H1 (cell line): ENCODE results near the gene GAS7. TPM values are rescaled to one million over a fixed set of nuclear protein-coding genes. Genes with fewer than 3 reads are reported as not detected.

ENCODE experiments used
- CTCF ChIA-PET: fragments of 300-600 bp; sonication (Branson Sonifier 250); formaldehyde crosslinking; loops from one replicate; lab custom pipeline; 2021; ENCODE audit not compliant: partially characterized antibody; lab: Charles Lee
- POLR2A ChIA-PET: fragments of 300-600 bp; sonication (Branson Sonifier 250); formaldehyde crosslinking; loops from one replicate; lab custom pipeline; 2021; ENCODE audit warnings: inconsistent platforms; ENCODE audit not compliant: partially characterized antibody; lab: Charles Lee
- DNase-seq, 2 experiments: peaks; one replicate each; pipeline versions ENCODE4 v3.0.0 to v3.0.0-alpha.2; 2010 to 2022; ENCODE audit warnings: low spot score in 2 of 2, low read depth in 1 of 2, mixed read lengths in 1 of 2
- FAIRE-seq: peaks from 2 replicates; lab custom pipeline; 2011; peaks lifted over from hg19 to GRCh38; lab: Jason Lieb, UNC
- H2AFZ ChIP-seq: 2 replicates; pipeline ENCODE4 v1.8.1; 2012; ENCODE audit warnings: low read length, inconsistent platforms
- H2AK5ac ChIP-seq: 2 replicates; pipeline ENCODE4 v1.6.1; 2013; ENCODE audit warnings: low read depth, low read length
- H2BK120ac ChIP-seq: replicated peaks from 2 replicates; pipeline ENCODE3; 2013; ENCODE audit warnings: low read depth, low read length, inconsistent platforms
- H2BK12ac ChIP-seq: 2 replicates; pipeline ENCODE4 v1.6.1; 2013; ENCODE audit warnings: low read depth, low read length
- H2BK15ac ChIP-seq: 2 replicates; pipeline ENCODE4 v1.6.1; 2013; ENCODE audit warnings: low read length
- H2BK20ac ChIP-seq: 2 replicates; pipeline ENCODE4 v1.6.1; 2013; ENCODE audit warnings: low read length
- H2BK5ac ChIP-seq: 2 replicates; pipeline ENCODE4 v1.6.1; 2013; ENCODE audit warnings: low read depth, low read length
- H3K14ac ChIP-seq: 2 replicates; pipeline ENCODE4 v1.6.1; 2013; ENCODE audit warnings: inconsistent platforms; ENCODE audit not compliant: insufficient read length
- H3K18ac ChIP-seq: 2 replicates; pipeline ENCODE4 v1.6.1; 2013; ENCODE audit warnings: low read length; ENCODE audit errors: extremely low read depth
- H3K23ac ChIP-seq: 2 replicates; pipeline ENCODE4 v1.6.1; 2013; ENCODE audit warnings: inconsistent platforms; ENCODE audit not compliant: insufficient read length
- H3K23me2 ChIP-seq: 2 replicates; pipeline ENCODE4 v1.6.1; 2013; ENCODE audit warnings: low read depth, low read length
- H3K27ac ChIP-seq: 2 replicates; pipeline ENCODE4 v1.6.1; 2011; ENCODE audit warnings: low read depth, low read length, inconsistent platforms
- H3K27me3 ChIP-seq, 4 experiments: replicated peaks in 1 of 4; 1 replicate in 1 of 4; 2 replicates in 3 of 4; pipeline versions ENCODE4 v1.6.1 to v1.8.1; 2011 to 2013; ENCODE audit warnings: low read length in 3 of 4, mild to moderate bottlenecking in 3 of 4, inconsistent platforms in 2 of 4, mixed read lengths in 2 of 4, moderate library complexity in 1 of 4; ENCODE audit not compliant: control insufficient read depth in 3 of 4, insufficient read depth in 3 of 4; ENCODE audit errors: extremely low read depth in 1 of 4
- H3K36me3 ChIP-seq, 4 experiments: 2 replicates each; pipeline versions ENCODE4 v1.6.1 to v1.8.1; 2011 to 2013; ENCODE audit warnings: mild to moderate bottlenecking in 4 of 4, low read length in 3 of 4, moderate library complexity in 2 of 4, control low read depth in 1 of 4, inconsistent platforms in 1 of 4; ENCODE audit not compliant: insufficient read depth in 4 of 4, control insufficient read depth in 2 of 4
- H3K4ac ChIP-seq: replicated peaks from 2 replicates; pipeline ENCODE3; 2013; ENCODE audit warnings: low read length, low read depth, mixed read lengths, inconsistent platforms; ENCODE audit not compliant: insufficient read length
- H3K4me1 ChIP-seq, 4 experiments: replicated peaks in 1 of 4; 1 replicate in 1 of 4; 2 replicates in 3 of 4; pipeline versions ENCODE4 v1.6.1 to v1.8.1; 2011 to 2013; ENCODE audit warnings: low read length in 3 of 4, inconsistent platforms in 2 of 4, mixed read lengths in 1 of 4; ENCODE audit not compliant: insufficient read depth in 4 of 4, control insufficient read depth in 3 of 4
- H3K4me2 ChIP-seq, 2 experiments: 2 replicates each; pipeline versions ENCODE4 v1.6.1 to v1.8.1; 2011 to 2013; ENCODE audit warnings: low read depth in 2 of 2, low read length in 2 of 2, control low read depth in 1 of 2, inconsistent platforms in 1 of 2, mild to moderate bottlenecking in 1 of 2; ENCODE audit not compliant: insufficient read depth in 1 of 2
- H3K4me3 ChIP-seq, 4 experiments: fragments of 200-600, 300-600 bp in 1 of 4; sonication (generic), shearing (Covaris generic), sonication (Bioruptor Twin) in 1 of 4; 2 replicates each; pipeline versions ENCODE4 v1.5.1 to v1.8.1; 2011 to 2016; ENCODE audit warnings: low read length in 4 of 4, low read depth in 3 of 4, control low read depth in 2 of 4, inconsistent platforms in 2 of 4, mild to moderate bottlenecking in 2 of 4, mixed read lengths in 1 of 4, moderate library complexity in 1 of 4; ENCODE audit not compliant: insufficient read depth in 2 of 4; ENCODE audit errors: extremely low read depth in 1 of 4
- H3K56ac ChIP-seq: replicated peaks from 2 replicates; pipeline ENCODE3; 2013; ENCODE audit warnings: low read depth, mild to moderate bottlenecking, mixed read lengths, low read length, inconsistent platforms; ENCODE audit not compliant: insufficient read length
- H3K79me1 ChIP-seq: 2 replicates; pipeline ENCODE4 v1.6.1; 2013; ENCODE audit warnings: low read depth, low read length, control low read depth
- H3K79me2 ChIP-seq, 2 experiments: 2 replicates each; pipeline versions ENCODE4 v1.6.1 to v1.8.1; 2012 to 2013; ENCODE audit warnings: low read length in 2 of 2, mild to moderate bottlenecking in 2 of 2, inconsistent platforms in 1 of 2; ENCODE audit not compliant: insufficient read depth in 2 of 2, control insufficient read depth in 1 of 2
- H3K9ac ChIP-seq, 4 experiments: replicated peaks in 1 of 4; 1 replicate in 1 of 4; 2 replicates in 3 of 4; pipeline versions ENCODE4 v1.6.1 to v1.8.1; 2011 to 2013; ENCODE audit warnings: low read depth in 3 of 4, low read length in 3 of 4, control low read depth in 2 of 4, mild to moderate bottlenecking in 2 of 4, moderate library complexity in 2 of 4, inconsistent platforms in 1 of 4; ENCODE audit errors: extremely low read depth in 1 of 4
- H3K9me3 ChIP-seq, 2 experiments: 2 replicates each; pipeline versions ENCODE4 v1.6.1 to v1.8.1; 2012 to 2013; ENCODE audit warnings: mild to moderate bottlenecking in 2 of 2, moderate library complexity in 2 of 2, control low read depth in 1 of 2, inconsistent platforms in 1 of 2, low read depth in 1 of 2, low read length in 1 of 2, mixed read lengths in 1 of 2; ENCODE audit not compliant: insufficient read depth in 2 of 2
- H4K20me1 ChIP-seq, 2 experiments: replicated peaks in 1 of 2; 2 replicates each; pipeline versions ENCODE3 to v1.8.1; 2011 to 2013; ENCODE audit warnings: inconsistent platforms in 2 of 2, low read length in 2 of 2, mild to moderate bottlenecking in 1 of 2; ENCODE audit not compliant: insufficient read depth in 2 of 2, control insufficient read depth in 1 of 2
- H4K5ac ChIP-seq: 2 replicates; pipeline ENCODE4 v1.6.1; 2013; ENCODE audit warnings: low read length, low read depth, mixed read lengths, inconsistent platforms; ENCODE audit not compliant: insufficient read length
- H4K8ac ChIP-seq: 2 replicates; pipeline ENCODE4 v1.8.0; 2013; ENCODE audit warnings: mild to moderate bottlenecking, moderate library complexity, low read length, inconsistent platforms; ENCODE audit not compliant: insufficient read depth; ENCODE audit errors: extremely low read depth
- H4K91ac ChIP-seq: replicated peaks from 2 replicates; pipeline ENCODE3; 2013; ENCODE audit warnings: low read length, mixed read lengths, inconsistent platforms; ENCODE audit not compliant: insufficient read length
- HDAC6 ChIP-seq: IDR thresholded peaks from one replicate; pipeline ENCODE4 v1.7.1; 2012; ENCODE audit warnings: low read depth, mild to moderate bottlenecking, inconsistent platforms, low read length, moderate library complexity
- KDM5A ChIP-seq: fragments of 200-600 bp; IDR thresholded peaks from 2 replicates; pipeline ENCODE4 v1.7.1; 2012; ENCODE audit warnings: mild to moderate bottlenecking, low read length, inconsistent platforms, mixed read lengths
- SP2 ChIP-seq: IDR thresholded peaks from 2 replicates; pipeline ENCODE4 v1.6.1; 2012; ENCODE audit warnings: mild to moderate bottlenecking, low read length, inconsistent platforms
- WGBS, 2 experiments: shearing (Covaris generic) in 1 of 2; methylation state at CpG; one replicate each; pipeline versions ENCODE4 v1.1.6 to v1.1.7; 2013 to 2015; ENCODE audit warnings: low lambda C conversion rate in 2 of 2, mixed read lengths in 2 of 2, inconsistent platforms in 1 of 2, low coverage in 1 of 2, missing lambda C conversion rate in 1 of 2; ENCODE audit not compliant: insufficient replicate concordance in 2 of 2, insufficient coverage in 1 of 2, insufficient read length in 1 of 2; ENCODE audit errors: extremely low coverage in 1 of 2, missing lambda C conversion rate in 1 of 2; 5-methylcytosine and 5-hydroxymethylcytosine counted together
- polyA plus RNA-seq, 7 experiments: library from polyadenylated mRNA; depleted of rRNA in 3 of 7; stranded (reverse) in 5 of 7; unstranded in 2 of 7; fragments of >200 nt in 5 of 7; fragments of 200-250 nt in 2 of 7; gene quantifications; 1 replicate in 5 of 7; 2 replicates in 1 of 7; 4 replicates in 1 of 7; pipeline versions ENCODE4 v1.2.1 to v1.2.3, GENCODE V29; 2011 to 2013; ENCODE audit warnings: missing spikeins in 2 of 7, mixed read lengths in 2 of 7
- total RNA-seq: library from RNA; stranded (reverse); fragmentation: NEBNext Ultra II Directional; extraction: Animal tissue kit (Norgen Biotek cat#: 25700); gene quantifications from 2 replicates; pipeline ENCODE4 v1.2.1, GENCODE V29; 2021

GAS7 gene
- total and polyA plus RNA-seq, 2 of the 8 experiments (the other 6 are each of a cell fraction or from before 2014, with no cell fraction given) = 5.0 to 14.5 TPM

DNA sequence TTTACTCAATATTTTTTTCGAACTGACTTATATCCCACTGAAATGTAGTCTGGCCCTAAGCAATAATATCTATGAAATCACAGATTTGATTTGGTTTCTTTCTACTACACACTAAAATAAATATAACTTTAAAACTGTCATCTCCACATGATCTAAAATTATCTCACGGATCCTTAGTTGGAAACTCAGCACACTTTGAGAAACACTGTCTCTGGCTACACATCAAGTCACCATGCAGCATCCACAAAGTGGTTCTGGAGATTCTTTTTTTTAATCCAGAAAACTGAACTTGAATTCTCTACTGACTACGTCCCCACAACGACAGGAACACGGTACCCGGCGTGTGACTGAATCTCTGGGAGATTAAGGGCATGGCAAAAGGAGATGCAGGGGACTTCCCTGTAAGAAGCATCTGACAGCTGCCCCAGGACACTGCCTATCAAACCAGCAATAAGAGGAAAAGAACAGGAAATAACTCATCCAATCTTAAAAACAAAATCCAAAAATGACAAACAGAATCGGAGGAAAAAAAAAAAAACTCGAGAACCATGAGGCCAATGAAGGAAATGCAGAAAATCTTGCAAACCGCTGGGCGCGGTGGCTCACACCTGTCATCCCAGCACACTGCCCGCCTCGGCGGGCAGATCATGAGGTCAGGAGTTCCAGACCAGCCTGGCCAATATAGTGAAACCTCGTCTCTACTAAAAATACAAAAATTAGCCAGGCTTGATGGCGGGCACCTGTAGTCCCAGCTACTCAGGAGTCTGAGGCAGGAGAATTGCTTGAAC, 152.3 kb downstream of the GAS7 start:
- Histone ChIP-seq H4K91ac (no peak overlapping the region), H3K23me2 (no peaks in the 10 kb centered on the region), H3K79me1 (no peaks in the 10 kb centered on the region), H3K18ac (no peak overlapping the region), H3K4me1 (peaks cover 0 to 7% (median 2%) of the 10 kb centered on the region in 4 experiments; a peak in 1 of 7 replicates), H3K14ac (no peak overlapping the region), H2BK15ac (no peak overlapping the region), H2BK20ac (no peak overlapping the region), H4K5ac (no peak overlapping the region), H2AFZ (no peak overlapping the region), H3K4ac (no peak overlapping the region), H3K56ac (no peak overlapping the region), H4K8ac (no peak overlapping the region), H3K79me2 (no peaks in the 10 kb centered on the region; a peak in 1 of 4 replicates), H3K36me3 (no peaks in the 10 kb centered on the region), H2BK12ac (no peak overlapping the region), H3K27ac (no peak overlapping the region), H4K20me1 (peaks cover 0 to 2% of the 10 kb centered on the region in 2 experiments), H3K4me3 (no peak overlapping the region), H3K4me2 (no peak overlapping the region), H3K23ac (no peak overlapping the region), H2BK5ac (no peak overlapping the region), H2BK120ac (no peak overlapping the region), H2AK5ac (no peak overlapping the region), H3K9me3 (no peaks in the 10 kb centered on the region), H3K9ac (no peak overlapping the region), H3K27me3 (no peaks in the 10 kb centered on the region)
- 90% methylated on average over 17 of the region's 17 CpGs; no CpG with 5 or more reads in 1 of the 2 experiments for WGBS, 2 experiments
- FAIRE-seq (no peak), DNase-seq (no peak)
- ChIA-PET CTCF (no interaction called here), POLR2A (no interaction called here)
- TF ChIP-seq KDM5A = no peak
- TF ChIP-seq HDAC6 = no peak
- no peak for TF ChIP-seq SP2
